Endothelial cell of umbilical vein (primary cell): ENCODE measurements around the gene TAF8. TPM values are rescaled to one million over a fixed set of nuclear protein-coding genes. Genes with fewer than 3 reads are reported as not detected.

Experiments
- BruUV-seq: library from RNA; stranded (reverse); fragments of 400-500 nt; replicated peaks from 2 replicates; lab custom pipeline; 2021; lab: Mats Ljungman, UMichigan
- CTCF ChIA-PET: fragments of 300-600, 350-600 bp; sonication (Branson Sonifier 250); formaldehyde crosslinking; loops from one replicate; lab custom pipeline; 2021; ENCODE audit warnings: antibody characterized with exemption, inconsistent platforms; lab: Charles Lee
- POLR2A ChIA-PET: fragments of 300-600, 350-600 bp; sonication (Branson Sonifier 250); formaldehyde crosslinking; loops from one replicate; lab custom pipeline; 2021; ENCODE audit warnings: antibody characterized with exemption, inconsistent platforms; lab: Charles Lee
- DNase-seq: peaks from one replicate; pipeline ENCODE4 v3.0.0-alpha.2; 2011; ENCODE audit warnings: low read depth, low spot score
- FAIRE-seq: peaks from 2 replicates; lab custom pipeline; 2011; peaks lifted over from hg19 to GRCh38; lab: Jason Lieb, UNC
- H2AFZ ChIP-seq: 2 replicates; pipeline ENCODE4 v1.6.0; 2012; ENCODE audit warnings: low read depth, low read length, control low read depth, inconsistent platforms
- H3K27ac ChIP-seq: 2 replicates; pipeline ENCODE4 v1.5.1; 2011; ENCODE audit warnings: low read depth, mild to moderate bottlenecking, control low read depth, low read length, moderate library complexity; ENCODE audit not compliant: insufficient read depth
- H3K27me3 ChIP-seq, 2 experiments: 2 replicates each; pipeline versions ENCODE4 v1.6.0 to v1.6.1; 2011; ENCODE audit warnings: low read length in 2 of 2, mixed read lengths in 1 of 2; ENCODE audit not compliant: control insufficient read depth in 2 of 2, insufficient read depth in 2 of 2
- H3K36me3 ChIP-seq, 2 experiments: 2 replicates in 1 of 2; 3 replicates in 1 of 2; pipeline ENCODE4 v1.5.1; 2011; ENCODE audit warnings: low read length in 2 of 2, mild to moderate bottlenecking in 1 of 2, moderate library complexity in 1 of 2; ENCODE audit not compliant: control insufficient read depth in 2 of 2, insufficient read depth in 2 of 2; ENCODE audit errors: extremely low read depth in 1 of 2
- H3K4me1 ChIP-seq: 3 replicates; pipeline ENCODE4 v1.5.1; 2011; ENCODE audit warnings: mild to moderate bottlenecking, low read length; ENCODE audit not compliant: control insufficient read depth, insufficient read depth; ENCODE audit errors: extremely low read depth
- H3K4me2 ChIP-seq: 2 replicates; pipeline ENCODE4 v1.6.1; 2011; ENCODE audit warnings: low read length, control low read depth, mixed read lengths; ENCODE audit not compliant: insufficient read depth
- H3K4me3 ChIP-seq, 3 experiments: fragments of 200-600 bp in 1 of 3; sonication (generic), shearing (Covaris generic) in 1 of 3; replicated peaks in 1 of 3; 2 replicates each; pipeline ENCODE4 v1.5.1; 2011 to 2016; ENCODE audit warnings: control low read depth in 3 of 3, low read length in 3 of 3, mild to moderate bottlenecking in 2 of 3, inconsistent platforms in 1 of 3, low read depth in 1 of 3, moderate library complexity in 1 of 3; ENCODE audit not compliant: insufficient read depth in 1 of 3
- H3K79me2 ChIP-seq: 2 replicates; pipeline ENCODE4 v1.6.0; 2012; ENCODE audit warnings: low read length, inconsistent platforms; ENCODE audit not compliant: control insufficient read depth, insufficient read depth
- H3K9ac ChIP-seq: replicated peaks from 2 replicates; pipeline ENCODE3; 2011; ENCODE audit warnings: low read length, control low read depth; ENCODE audit not compliant: insufficient read depth; ENCODE audit errors: extremely low read depth
- H3K9me1 ChIP-seq: replicated peaks from 3 replicates; pipeline ENCODE4 v1.6.0; 2011; ENCODE audit warnings: mild to moderate bottlenecking, low read length; ENCODE audit not compliant: control insufficient read depth, insufficient read depth; ENCODE audit errors: extremely low read depth
- H3K9me3 ChIP-seq: replicated peaks from 2 replicates; pipeline ENCODE4 v1.5.1; 2012; ENCODE audit warnings: low read length, inconsistent platforms; ENCODE audit not compliant: control insufficient read depth, insufficient read depth
- H4K20me1 ChIP-seq: replicated peaks from 2 replicates; pipeline ENCODE3; 2011; ENCODE audit warnings: mild to moderate bottlenecking, low read length; ENCODE audit not compliant: control insufficient read depth, insufficient read depth; ENCODE audit errors: extremely low read depth
- EZH2 ChIP-seq: IDR thresholded peaks from 2 replicates; pipeline ENCODE4 v1.6.1; 2012; ENCODE audit warnings: borderline replicate concordance, low read depth, mild to moderate bottlenecking, moderate library complexity, low read length, inconsistent platforms; ENCODE audit not compliant: severe bottlenecking
- FOS ChIP-seq: IDR thresholded peaks from 2 replicates; pipeline ENCODE4 v1.6.1; 2011; ENCODE audit warnings: mild to moderate bottlenecking, low read length, moderate library complexity, borderline replicate concordance; ENCODE audit not compliant: insufficient read depth
- GATA2 ChIP-seq: IDR thresholded peaks from 2 replicates; pipeline ENCODE4 v1.7.0; 2011; ENCODE audit warnings: low read depth, mild to moderate bottlenecking, moderate library complexity, mixed read lengths, low read length; ENCODE audit not compliant: insufficient read length, insufficient read depth
- JUN ChIP-seq: IDR thresholded peaks from 2 replicates; pipeline ENCODE4 v1.6.1; 2011; ENCODE audit warnings: borderline replicate concordance, low read depth; ENCODE audit not compliant: insufficient read length, insufficient read depth
- MYC ChIP-seq: IDR thresholded peaks from one replicate; pipeline ENCODE4 v1.6.1; 2011; ENCODE audit warnings: mild to moderate bottlenecking, low read depth, low read length
- POLR2A ChIP-seq: IDR thresholded peaks from 2 replicates; pipeline ENCODE4 v1.6.1; 2012; ENCODE audit warnings: low read depth, mild to moderate bottlenecking, control low read depth, low read length
- POLR2AphosphoS5 ChIP-seq: IDR thresholded peaks from 2 replicates; pipeline ENCODE4 v1.6.1; 2012; ENCODE audit warnings: low read depth, mild to moderate bottlenecking, control low read depth, low read length, moderate library complexity; ENCODE audit not compliant: insufficient read depth
- dilution Hi-C: fragments of 300-500 bp; cut with MboI; formaldehyde crosslinking; loops from one replicate; pipeline ENCODE4 v1.15.0; 2019; ENCODE audit warnings: low sequenced_read_pairs; ENCODE audit not compliant: extremely low pct_ligation_motif_present
- intact Hi-C: fragments of 100-400 bp; cut with micrococcal nuclease; formaldehyde crosslinking; loops from one replicate; pipeline ENCODE4 v1.10.0; 2022
- polyA plus RNA-seq, 4 experiments: library from polyadenylated mRNA; depleted of rRNA in 3 of 4; stranded (reverse) in 3 of 4; unstranded in 1 of 4; fragments of >200 nt; gene quantifications; 2 replicates each; pipeline versions ENCODE4 v1.2.1 to v1.2.3, GENCODE V29; 2011 to 2012; ENCODE audit warnings: missing spikeins in 1 of 4
- total RNA-seq: library from RNA; stranded (reverse); gene quantifications from 2 replicates; pipeline ENCODE4 v1.2.3, GENCODE V29; 2021
- TF ChIP-seq, protein P1 (sequence below): IDR thresholded peaks from 2 replicates; pipeline ENCODE4 v1.6.1; 2011; ENCODE audit not compliant: insufficient read depth, insufficient read length
- TF ChIP-seq, protein P2 (sequence below), 2 donors: IDR thresholded peaks; 1 replicate in 1 of 2; 2 replicates in 1 of 2; pipeline ENCODE4 v1.5.1; 2011; ENCODE audit warnings: low read length in 2 of 2, mild to moderate bottlenecking in 2 of 2, moderate library complexity in 2 of 2, control low read depth in 1 of 2, inconsistent platforms in 1 of 2, low read depth in 1 of 2; ENCODE audit not compliant: insufficient read depth in 1 of 2; ENCODE audit errors: extremely low read depth in 1 of 2

Gene TAF8
- total and polyA plus RNA-seq, 2 donors (not counting 3 experiments of a cell fraction or from before 2014, with no cell fraction given) = 32.9 to 45.4 TPM

DNA sequence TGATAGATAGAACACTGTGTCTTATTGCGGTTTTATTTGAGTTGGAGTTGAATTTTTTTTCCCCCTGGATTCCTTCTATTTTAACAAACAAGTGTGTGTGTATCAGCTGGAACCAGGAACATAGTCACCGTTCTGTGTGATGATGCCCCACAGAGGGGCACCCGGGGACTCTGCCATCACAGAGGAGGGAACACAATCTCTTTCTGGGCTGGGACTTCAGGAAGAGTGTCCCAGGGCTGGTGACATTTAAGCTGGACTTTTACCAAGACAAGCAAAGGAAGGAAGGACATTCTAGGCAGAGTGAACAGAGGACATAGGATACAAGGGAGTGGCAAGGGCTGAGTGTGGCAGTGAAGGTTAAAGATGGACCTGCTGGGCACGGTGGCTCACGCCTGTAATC, 33.2 kb downstream of the TAF8 start:
- Histone ChIP-seq H3K4me2 (no peak overlapping the region), H3K4me1 (peaks cover 5% of the 10 kb centered on the region), H3K9me1 (no peaks in the 10 kb centered on the region), H3K36me3 (peaks cover under 1 to 6% of the 10 kb centered on the region in 2 experiments), H3K27me3 (no peaks in the 10 kb centered on the region), H3K4me3 (no peak overlapping the region), H3K9me3 (no peaks in the 10 kb centered on the region), H3K79me2 (no peaks in the 10 kb centered on the region), H3K9ac (no peak overlapping the region), H4K20me1 (no peaks in the 10 kb centered on the region), H3K27ac (no peak overlapping the region), H2AFZ (no peak overlapping the region)
- ChIA-PET CTCF (interaction anchor here (1.3 to 2.1 kb wide), 4 partner anchors 10 to 464 kb away, joined by 3 to 7 read pairs (median 4); no protein-coding TSS in a partner anchor), POLR2A (no interaction called here)
- BruUV-seq = no TSS peak
- FAIRE-seq = no peak
- dilution Hi-C loops (no loop called here), intact Hi-C loops (no loop called here)
- TF ChIP-seq, protein P1, sequence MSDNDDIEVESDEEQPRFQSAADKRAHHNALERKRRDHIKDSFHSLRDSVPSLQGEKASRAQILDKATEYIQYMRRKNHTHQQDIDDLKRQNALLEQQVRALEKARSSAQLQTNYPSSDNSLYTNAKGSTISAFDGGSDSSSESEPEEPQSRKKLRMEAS = no peak
- TF ChIP-seq GATA2 = no peak
- no peak for TF ChIP-seq MYC
- TF ChIP-seq POLR2A = no peak
- TF ChIP-seq, protein P2, sequence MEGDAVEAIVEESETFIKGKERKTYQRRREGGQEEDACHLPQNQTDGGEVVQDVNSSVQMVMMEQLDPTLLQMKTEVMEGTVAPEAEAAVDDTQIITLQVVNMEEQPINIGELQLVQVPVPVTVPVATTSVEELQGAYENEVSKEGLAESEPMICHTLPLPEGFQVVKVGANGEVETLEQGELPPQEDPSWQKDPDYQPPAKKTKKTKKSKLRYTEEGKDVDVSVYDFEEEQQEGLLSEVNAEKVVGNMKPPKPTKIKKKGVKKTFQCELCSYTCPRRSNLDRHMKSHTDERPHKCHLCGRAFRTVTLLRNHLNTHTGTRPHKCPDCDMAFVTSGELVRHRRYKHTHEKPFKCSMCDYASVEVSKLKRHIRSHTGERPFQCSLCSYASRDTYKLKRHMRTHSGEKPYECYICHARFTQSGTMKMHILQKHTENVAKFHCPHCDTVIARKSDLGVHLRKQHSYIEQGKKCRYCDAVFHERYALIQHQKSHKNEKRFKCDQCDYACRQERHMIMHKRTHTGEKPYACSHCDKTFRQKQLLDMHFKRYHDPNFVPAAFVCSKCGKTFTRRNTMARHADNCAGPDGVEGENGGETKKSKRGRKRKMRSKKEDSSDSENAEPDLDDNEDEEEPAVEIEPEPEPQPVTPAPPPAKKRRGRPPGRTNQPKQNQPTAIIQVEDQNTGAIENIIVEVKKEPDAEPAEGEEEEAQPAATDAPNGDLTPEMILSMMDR (IDR thresholded peaks at IDR 0.05; ENCODE audit: extremely low read depth in 1 of 2, insufficient read depth in 1 of 2, low read depth in 1 of 2, low read length in 2 of 2) = no peak
- no peak for TF ChIP-seq JUN
- no peak for TF ChIP-seq POLR2AphosphoS5
- no peak for TF ChIP-seq EZH2
- TF ChIP-seq FOS = no peak
- no peak for DNase-seq
